HG03039 (cell line): ENCODE measurements around the gene USP17L29.
"Not testable (repeated sequence)": the region's sequence is repeated elsewhere in the genome, so short reads cannot be mapped to it uniquely, and the experiment has no call there.

Experiments used
- ATAC-seq: cut with Tn5 transposase; IDR thresholded peaks from one replicate; pipeline ENCODE4 v1.9.1; 2021; ENCODE audit warnings: mild to moderate bottlenecking, moderate library complexity; ENCODE audit not compliant: unreplicated experiment

The USP17L29 gene, protein sequence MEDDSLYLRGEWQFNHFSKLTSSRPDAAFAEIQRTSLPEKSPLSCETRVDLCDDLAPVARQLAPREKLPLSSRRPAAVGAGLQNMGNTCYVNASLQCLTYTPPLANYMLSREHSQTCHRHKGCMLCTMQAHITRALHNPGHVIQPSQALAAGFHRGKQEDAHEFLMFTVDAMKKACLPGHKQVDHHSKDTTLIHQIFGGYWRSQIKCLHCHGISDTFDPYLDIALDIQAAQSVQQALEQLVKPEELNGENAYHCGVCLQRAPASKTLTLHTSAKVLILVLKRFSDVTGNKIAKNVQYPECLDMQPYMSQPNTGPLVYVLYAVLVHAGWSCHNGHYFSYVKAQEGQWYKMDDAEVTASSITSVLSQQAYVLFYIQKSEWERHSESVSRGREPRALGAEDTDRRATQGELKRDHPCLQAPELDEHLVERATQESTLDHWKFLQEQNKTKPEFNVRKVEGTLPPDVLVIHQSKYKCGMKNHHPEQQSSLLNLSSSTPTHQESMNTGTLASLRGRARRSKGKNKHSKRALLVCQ

DNA sequence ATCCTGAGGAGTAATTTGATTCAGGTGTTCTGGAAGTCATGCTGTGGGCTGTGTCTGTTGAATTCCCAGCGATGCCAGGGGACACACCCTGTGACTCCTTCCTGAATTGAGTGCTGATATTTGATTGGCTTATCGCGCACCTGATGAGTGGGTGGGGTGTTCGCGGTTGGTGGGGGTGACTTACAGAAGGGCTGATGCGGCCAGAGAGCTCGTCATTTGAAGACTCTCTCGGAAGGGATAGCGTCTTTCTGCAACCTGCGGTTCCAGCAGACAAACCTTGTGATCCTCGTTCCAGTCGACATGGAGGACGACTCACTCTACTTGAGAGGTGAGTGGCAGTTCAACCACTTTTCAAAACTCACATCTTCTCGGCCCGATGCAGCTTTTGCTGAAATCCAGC, at the start of gene USP17L29:
TSS of gene USP17L29 (plus strand) at position 301 of the 400 bp plus-strand sequence. CDS start at position 301, 0 bp downstream.
- not testable (repeated sequence) for ATAC-seq

GRCh38 chr4:9324191-9324590, 29.2 kb upstream of the USP17L29 start:
- ATAC-seq = not testable (repeated sequence)

GRCh38 chr4:9324865-9325264, 28.6 kb upstream of the USP17L29 start, which contains the start of gene USP17L24:
TSS of gene USP17L24 (plus strand) at chr4:9325165. CDS start at chr4:9325165, 0 bp downstream.
- ATAC-seq = not testable (repeated sequence)

- ATAC-seq = not testable (repeated sequence)
Observed at GRCh38 chr4:9329611-9330010, 23.8 kb upstream of the USP17L29 start, which contains the start of gene USP17L25. TSS of gene USP17L25 (plus strand) at chr4:9329911. CDS start at chr4:9329911, 0 bp downstream.

DNA sequence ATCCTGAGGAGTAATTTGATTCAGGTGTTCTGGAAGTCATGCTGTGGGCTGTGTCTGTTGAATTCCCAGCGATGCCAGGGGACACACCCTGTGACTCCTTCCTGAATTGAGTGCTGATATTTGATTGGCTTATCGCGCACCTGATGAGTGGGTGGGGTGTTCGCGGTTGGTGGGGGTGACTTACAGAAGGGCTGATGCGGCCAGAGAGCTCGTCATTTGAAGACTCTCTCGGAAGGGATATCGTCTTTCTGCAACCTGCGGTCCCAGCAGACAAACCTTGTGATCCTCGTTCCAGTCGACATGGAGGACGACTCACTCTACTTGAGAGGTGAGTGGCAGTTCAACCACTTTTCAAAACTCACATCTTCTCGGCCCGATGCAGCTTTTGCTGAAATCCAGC, 19.1 kb upstream of the USP17L29 start, which contains the start of gene USP17L26:
TSS of gene USP17L26 (plus strand) at position 301 of the 400 bp plus-strand sequence. CDS start at position 301, 0 bp downstream.
- ATAC-seq = not testable (repeated sequence)

DNA sequence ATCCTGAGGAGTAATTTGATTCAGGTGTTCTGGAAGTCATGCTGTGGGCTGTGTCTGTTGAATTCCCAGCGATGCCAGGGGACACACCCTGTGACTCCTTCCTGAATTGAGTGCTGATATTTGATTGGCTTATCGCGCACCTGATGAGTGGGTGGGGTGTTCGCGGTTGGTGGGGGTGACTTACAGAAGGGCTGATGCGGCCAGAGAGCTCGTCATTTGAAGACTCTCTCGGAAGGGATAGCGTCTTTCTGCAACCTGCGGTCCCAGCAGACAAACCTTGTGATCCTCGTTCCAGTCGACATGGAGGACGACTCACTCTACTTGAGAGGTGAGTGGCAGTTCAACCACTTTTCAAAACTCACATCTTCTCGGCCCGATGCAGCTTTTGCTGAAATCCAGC, 14.3 kb upstream of the USP17L29 start, which contains the start of gene USP17L5:
TSS of gene USP17L5 (plus strand) at position 301 of the 400 bp plus-strand sequence. CDS start at position 301, 0 bp downstream.
- ATAC-seq = not testable (repeated sequence)

GRCh38 chr4:9343848-9344247, 9.6 kb upstream of the USP17L29 start, which contains the start of gene USP17L27:
TSS of gene USP17L27 (plus strand) at chr4:9344148. CDS start at chr4:9344148, 0 bp downstream.
- ATAC-seq = not testable (repeated sequence)

DNA sequence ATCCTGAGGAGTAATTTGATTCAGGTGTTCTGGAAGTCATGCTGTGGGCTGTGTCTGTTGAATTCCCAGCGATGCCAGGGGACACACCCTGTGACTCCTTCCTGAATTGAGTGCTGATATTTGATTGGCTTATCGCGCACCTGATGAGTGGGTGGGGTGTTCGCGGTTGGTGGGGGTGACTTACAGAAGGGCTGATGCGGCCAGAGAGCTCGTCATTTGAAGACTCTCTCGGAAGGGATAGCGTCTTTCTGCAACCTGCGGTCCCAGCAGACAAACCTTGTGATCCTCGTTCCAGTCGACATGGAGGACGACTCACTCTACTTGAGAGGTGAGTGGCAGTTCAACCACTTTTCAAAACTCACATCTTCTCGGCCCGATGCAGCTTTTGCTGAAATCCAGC, 4.8 kb upstream of the USP17L29 start, which contains the start of gene USP17L28:
TSS of gene USP17L28 (plus strand) at position 301 of the 400 bp plus-strand sequence. CDS start at position 301, 0 bp downstream.
- not testable (repeated sequence) for ATAC-seq

DNA sequence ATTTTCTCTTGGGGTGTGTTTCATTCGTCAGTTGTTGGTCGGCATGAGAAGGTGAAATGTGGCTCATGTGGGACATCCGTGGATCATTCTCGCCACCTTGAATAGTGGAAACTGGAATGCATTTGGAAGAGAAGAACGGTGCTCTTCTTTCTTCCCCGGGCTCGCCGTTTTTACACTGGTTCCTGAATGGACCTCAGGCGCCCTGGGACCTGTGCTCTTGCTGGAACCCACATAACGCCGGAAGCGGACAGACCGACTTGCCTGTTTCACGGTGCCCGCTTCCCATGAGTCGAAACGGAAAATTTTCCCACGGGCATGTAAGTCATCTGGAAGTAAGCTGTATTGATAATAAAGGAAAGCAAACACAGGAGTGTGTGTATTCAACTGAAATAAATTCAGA, 2.6 kb upstream of the USP17L29 start:
- ATAC-seq = not testable (repeated sequence)

DNA sequence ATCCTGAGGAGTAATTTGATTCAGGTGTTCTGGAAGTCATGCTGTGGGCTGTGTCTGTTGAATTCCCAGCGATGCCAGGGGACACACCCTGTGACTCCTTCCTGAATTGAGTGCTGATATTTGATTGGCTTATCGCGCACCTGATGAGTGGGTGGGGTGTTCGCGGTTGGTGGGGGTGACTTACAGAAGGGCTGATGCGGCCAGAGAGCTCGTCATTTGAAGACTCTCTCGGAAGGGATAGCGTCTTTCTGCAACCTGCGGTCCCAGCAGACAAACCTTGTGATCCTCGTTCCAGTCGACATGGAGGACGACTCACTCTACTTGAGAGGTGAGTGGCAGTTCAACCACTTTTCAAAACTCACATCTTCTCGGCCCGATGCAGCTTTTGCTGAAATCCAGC, 9.4 kb downstream of the USP17L29 start, which contains the start of gene USP17L30:
TSS of gene USP17L30 (plus strand) at position 301 of the 400 bp plus-strand sequence. CDS start at position 301, 0 bp downstream.
- not testable (repeated sequence) for ATAC-seq

GRCh38 chr4:9379881-9380280, 26.4 kb downstream of the USP17L29 start:
- not testable (repeated sequence) for ATAC-seq

DNA sequence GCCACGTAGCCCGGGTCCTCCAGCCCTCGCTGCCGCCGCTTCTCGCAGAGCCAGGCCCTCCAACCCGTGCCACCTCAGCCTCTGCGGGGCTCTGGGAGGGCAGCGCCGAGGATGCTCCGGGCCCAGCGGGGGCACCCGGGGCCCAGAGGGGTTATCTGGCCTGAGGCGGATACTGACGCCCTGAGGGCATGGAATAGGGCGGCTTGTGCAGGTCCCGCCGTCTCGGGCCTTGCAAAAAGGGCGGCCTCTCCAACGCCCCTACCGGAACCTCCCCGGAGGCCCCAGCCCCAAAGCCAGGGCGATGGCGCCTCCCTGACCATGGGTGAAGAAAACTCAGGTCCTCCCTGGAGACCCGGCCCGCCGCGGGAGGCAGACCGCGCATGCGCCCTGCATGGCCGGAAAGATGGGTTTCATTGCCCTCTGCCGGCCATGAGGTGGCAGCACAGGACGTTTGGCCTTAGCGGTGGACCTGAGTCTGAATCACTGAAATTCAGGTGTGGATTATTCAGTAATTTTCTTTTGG, 27.6 kb downstream of the USP17L29 start:
- not testable (repeated sequence) for ATAC-seq

GRCh38 chr4:9384126-9384525, 30.7 kb downstream of the USP17L29 start:
- ATAC-seq = no peak

GRCh38 chr4:9389001-9389400, 35.6 kb downstream of the USP17L29 start:
- not testable (repeated sequence) for ATAC-seq
